Nephron (organoid): ENCODE results near the gene TMEM81.

ENCODE experiments used
- H3K27ac Mint-ChIP-seq, 3 experiments: 2 replicates each; pipeline ENCODE4 v1.8.0; 2020; ENCODE audit warnings: mixed read lengths in 3 of 3, mild to moderate bottlenecking in 2 of 3, moderate library complexity in 1 of 3
- H3K27me3 Mint-ChIP-seq: 2 replicates; pipeline ENCODE4 v1.8.0; 2021; ENCODE audit warnings: low read depth, mild to moderate bottlenecking, moderate library complexity, mixed read lengths
- H3K36me3 Mint-ChIP-seq: 2 replicates; pipeline ENCODE4 v1.8.0; 2020; ENCODE audit warnings: low read depth, mixed read lengths
- H3K4me1 Mint-ChIP-seq: 2 replicates; pipeline ENCODE4 v1.8.0; 2020; ENCODE audit warnings: mixed read lengths
- H3K4me3 Mint-ChIP-seq, 3 experiments: 2 replicates each; pipeline ENCODE4 v1.8.0; 2020; ENCODE audit warnings: mild to moderate bottlenecking in 3 of 3, mixed read lengths in 3 of 3, moderate library complexity in 2 of 3
- H3K9me3 Mint-ChIP-seq: 2 replicates; pipeline ENCODE4 v1.8.0; 2020; ENCODE audit warnings: mixed read lengths
- CTCF ChIP-seq, 3 experiments: fragments of 200-600 bp; sonication (generic); IDR thresholded peaks; one replicate each; pipeline ENCODE4 v1.5.0; 2021; ENCODE audit warnings: antibody characterized with exemption in 3 of 3; ENCODE audit not compliant: unreplicated experiment in 3 of 3

TMEM81 gene

GRCh38 chr1:205057808-205058575 lies 26.3 kb downstream of the TMEM81 start:
- no peak for TF ChIP-seq CTCF (IDR thresholded peaks at IDR 0.05; ENCODE audit: unreplicated experiment in 3 of 3)
- H3K4me1 Mint-ChIP-seq: no peaks in the 10 kb centered on the region

GRCh38 chr1:205056956-205057568 lies 27.2 kb downstream of the TMEM81 start:
- Mint-ChIP-seq H3K27ac (no peak overlapping the region), H3K27me3 (peaks cover 12% of the 10 kb centered on the region), H3K36me3 (no peaks in the 10 kb centered on the region), H3K4me1 (no peaks in the 10 kb centered on the region), H3K9me3 (no peaks in the 10 kb centered on the region), H3K4me3 (no peak overlapping the region)
- no peak for TF ChIP-seq CTCF (IDR thresholded peaks at IDR 0.05; ENCODE audit: unreplicated experiment in 3 of 3)

More at GRCh38 chr1:205057808-205058575, 26.3 kb downstream of the TMEM81 start:
- Mint-ChIP-seq H3K9me3 (no peaks in the 10 kb centered on the region), H3K27ac (no peak overlapping the region), H3K36me3 (no peaks in the 10 kb centered on the region), H3K27me3 (peaks cover 15% of the 10 kb centered on the region), H3K4me3 (no peak overlapping the region)

- no peak for TF ChIP-seq CTCF (IDR thresholded peaks at IDR 0.05; ENCODE audit: unreplicated experiment in 3 of 3)
- H3K27ac Mint-ChIP-seq: no peak overlapping the region
- H3K9me3 Mint-ChIP-seq: no peaks in the 10 kb centered on the region
- H3K4me1 Mint-ChIP-seq: no peaks in the 10 kb centered on the region
- no peak overlapping the region for H3K4me3 Mint-ChIP-seq
- no peaks in the 10 kb centered on the region for H3K36me3 Mint-ChIP-seq
- peaks cover 16% of the 10 kb centered on the region for H3K27me3 Mint-ChIP-seq
Measured at GRCh38 chr1:205056188-205056611, 28.1 kb downstream of the TMEM81 start.

DNA sequence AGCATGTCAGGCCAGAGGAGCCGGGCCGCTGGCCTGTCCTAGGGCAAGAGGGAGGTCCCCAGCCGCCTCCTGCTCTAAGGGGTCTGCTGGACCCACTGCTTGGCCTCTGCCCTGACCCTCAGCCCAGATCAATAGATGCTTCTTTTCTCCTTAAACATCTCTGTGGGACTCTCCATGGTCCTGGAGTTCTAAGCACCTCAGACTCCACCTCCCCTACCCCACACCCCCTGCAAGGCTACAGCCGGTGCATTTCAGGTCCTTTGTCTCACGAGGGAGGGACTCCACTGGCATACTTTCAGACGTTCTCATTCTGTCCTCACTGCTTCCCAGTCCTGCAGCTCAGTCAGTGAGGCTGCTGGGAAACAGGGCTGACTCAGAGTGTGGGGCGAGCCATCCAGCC lies 30.2 kb downstream of the TMEM81 start:
- no peak for TF ChIP-seq CTCF (IDR thresholded peaks at IDR 0.05; ENCODE audit: unreplicated experiment in 3 of 3)
- Mint-ChIP-seq H3K27ac (no peak overlapping the region), H3K36me3 (no peaks in the 10 kb centered on the region), H3K4me3 (no peak overlapping the region), H3K9me3 (no peaks in the 10 kb centered on the region), H3K4me1 (no peaks in the 10 kb centered on the region), H3K27me3 (peaks cover 29% of the 10 kb centered on the region)

GRCh38 chr1:205053296-205053695 lies 31.0 kb downstream of the TMEM81 start:
- no peaks in the 10 kb centered on the region for H3K4me1 Mint-ChIP-seq

More at GRCh38 chr1:205053296-205053695, 31.0 kb downstream of the TMEM81 start:
- H3K27ac Mint-ChIP-seq: no peak overlapping the region
- no peak for TF ChIP-seq CTCF (IDR thresholded peaks at IDR 0.05; ENCODE audit: unreplicated experiment in 3 of 3)
- H3K4me3 Mint-ChIP-seq: no peak overlapping the region
- H3K36me3 Mint-ChIP-seq: no peaks in the 10 kb centered on the region
- peaks cover 32% of the 10 kb centered on the region for H3K27me3 Mint-ChIP-seq
- no peaks in the 10 kb centered on the region for H3K9me3 Mint-ChIP-seq
